ENCODE measurements around the gene NNT.

- TF ChIP-seq CTCF (IDR thresholded peaks at IDR 0.05; ENCODE audit: insufficient read depth, low read length, poor library complexity, severe bottlenecking) (no peak), EZH2phosphoT487 (conservative IDR thresholded peaks at IDR 0.05; ENCODE audit: low read length) (no peak)
Measured at GRCh38 chr5:43592363-43592762, 10.6 kb upstream of the NNT start.

Measured in SU-DHL-6 (cell line).